ENCODE measurements around the gene TSPAN9. TPM values are rescaled to one million over a fixed set of nuclear protein-coding genes. Genes with fewer than 3 reads are reported as not detected.

Gene TSPAN9
- total and polyA plus RNA-seq, 4 donors, result 7.1 to 50.6 (median 35.5) TPM

DNA sequence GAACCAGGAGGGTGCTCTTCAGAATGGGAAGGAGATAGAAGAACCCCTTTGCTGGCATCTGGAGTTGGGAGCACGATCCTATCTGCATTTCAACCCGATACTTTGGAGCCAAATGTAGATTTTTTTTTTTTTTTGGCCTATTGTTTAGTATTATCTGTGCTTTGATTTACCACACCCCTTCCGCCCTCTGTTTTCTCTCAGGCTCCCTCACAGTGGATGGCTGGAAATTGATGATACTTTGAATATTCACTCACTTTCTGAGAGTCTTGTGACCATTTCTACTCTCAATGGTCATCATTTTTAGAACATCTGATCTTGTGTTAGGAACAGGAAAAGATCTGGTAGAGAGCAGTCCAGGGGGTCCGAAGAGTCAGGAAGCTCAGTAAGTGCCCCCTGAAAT, 9.0 kb downstream of the TSPAN9 start:
- Histone ChIP-seq H3K9me3 (ENCODE audit: control insufficient read depth, low read length) (no peaks in the 10 kb centered on the region), H3K36me3 (ENCODE audit: control insufficient read depth in 1 of 2, insufficient read depth in 2 of 2, low read length in 1 of 2) (no peaks in the 10 kb centered on the region), H3K4me1 (ENCODE audit: control insufficient read depth in 1 of 2, insufficient read depth in 2 of 2, low read length in 2 of 2) (no peaks in the 10 kb centered on the region), H3K27ac (ENCODE audit: low read depth in 1 of 2, low read length in 2 of 2) (no peak overlapping the region), H3K4me3 (ENCODE audit: low read length in 2 of 2) (no peak overlapping the region), H3K27me3 (ENCODE audit: control insufficient read depth in 1 of 2, insufficient read depth in 2 of 2, low read length in 1 of 2) (no peaks in the 10 kb centered on the region)
- intact Hi-C loops (cut with DNase I), result no loop called here
- WGBS, 2 donors, result 85 to 89% methylated on average over 4 of the region's 4 CpGs
- DNase-seq, result no peak
- ATAC-seq (ENCODE audit: low FRiP score), result no peak

DNA sequence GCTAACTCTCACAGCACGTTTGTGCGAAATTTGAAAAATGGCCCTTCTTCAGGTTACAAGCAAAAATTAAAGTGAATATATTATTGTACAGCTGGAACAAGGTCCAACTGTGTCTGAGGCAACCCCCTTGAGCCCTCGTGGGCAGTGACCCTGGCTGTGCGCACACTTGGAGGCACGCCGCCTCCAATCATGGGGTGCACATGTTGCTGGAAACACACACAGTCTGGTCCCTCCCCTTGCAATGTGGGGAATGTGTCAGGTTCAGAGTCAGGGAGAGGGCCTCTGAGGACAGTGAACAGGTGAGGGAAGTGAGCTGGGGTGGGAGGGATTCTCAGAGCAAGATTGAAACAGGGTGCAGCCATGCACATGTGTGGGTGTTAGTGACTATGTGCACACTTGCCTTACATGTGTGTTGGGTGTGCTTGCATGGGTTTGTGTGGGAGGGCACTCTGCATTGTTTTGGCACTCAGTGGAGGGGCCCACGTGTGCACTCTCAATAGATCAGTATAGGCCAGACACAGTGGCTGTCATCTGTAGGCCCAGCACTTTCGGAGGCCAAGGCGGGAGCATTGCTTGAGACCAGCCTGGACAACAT, 9.6 kb downstream of the TSPAN9 start:
- H3K27ac ChIP-seq (ENCODE audit: low read depth in 1 of 2, low read length in 2 of 2), result no peak overlapping the region
- ATAC-seq (ENCODE audit: low FRiP score) (no peak), DNase-seq (no peak)
- H3K27me3 ChIP-seq (ENCODE audit: control insufficient read depth in 1 of 2, insufficient read depth in 2 of 2, low read length in 1 of 2), result no peaks in the 10 kb centered on the region
- no peaks in the 10 kb centered on the region for H3K4me1 ChIP-seq (ENCODE audit: control insufficient read depth in 1 of 2, insufficient read depth in 2 of 2, low read length in 2 of 2)
- intact Hi-C loops (cut with DNase I), result no loop called here
- H3K4me3 ChIP-seq (ENCODE audit: low read length in 2 of 2), result no peak overlapping the region
- H3K36me3 ChIP-seq (ENCODE audit: control insufficient read depth in 1 of 2, insufficient read depth in 2 of 2, low read length in 1 of 2), result no peaks in the 10 kb centered on the region
- H3K9me3 ChIP-seq (ENCODE audit: control insufficient read depth, low read length), result no peaks in the 10 kb centered on the region
- 93 to 94% methylated on average over 9 of the region's 9 CpGs for WGBS, 2 donors

DNA sequence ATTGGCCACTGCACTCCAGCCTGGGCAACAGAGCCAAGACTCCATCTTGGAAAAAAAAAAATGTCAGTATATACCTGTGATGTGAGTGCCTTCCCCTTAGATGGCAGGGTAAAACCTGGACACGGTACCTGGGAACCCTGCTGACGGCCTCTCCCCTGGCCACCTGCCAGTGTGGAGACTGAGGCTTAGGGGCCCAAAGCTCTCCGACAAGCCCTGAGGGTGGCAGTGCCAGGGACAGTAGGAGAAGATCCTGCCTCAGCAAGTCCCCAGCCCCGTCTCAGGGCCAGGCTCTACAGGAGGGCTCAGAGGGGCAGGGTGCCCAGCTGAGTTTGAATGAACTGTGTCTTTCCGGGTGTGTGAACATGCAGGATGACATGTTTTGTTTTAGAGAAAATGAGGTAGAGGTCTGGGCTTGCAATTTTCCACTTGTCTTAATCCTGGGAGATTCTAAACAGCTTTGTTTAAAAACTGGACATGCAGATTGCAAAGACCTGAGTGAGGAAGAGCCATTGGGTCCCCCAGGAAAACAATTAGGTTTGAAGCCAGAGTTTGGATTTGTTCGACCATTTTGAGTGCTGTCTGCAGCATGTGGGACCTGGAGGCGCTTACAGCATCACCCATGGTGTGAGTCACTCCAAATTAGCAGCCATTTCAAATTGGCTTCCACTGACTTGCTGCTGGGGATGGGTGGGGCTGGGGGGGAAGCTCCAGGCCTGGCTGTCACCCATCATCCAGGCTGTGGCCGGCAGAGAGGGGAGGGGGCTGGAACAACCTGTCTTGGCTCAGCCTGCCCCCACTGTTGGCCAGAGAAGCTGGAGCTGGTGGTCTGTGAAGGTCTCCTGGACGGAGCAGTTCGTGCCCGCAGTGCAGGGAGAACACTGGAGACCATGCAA, 10.8 kb downstream of the TSPAN9 start:
- Histone ChIP-seq H3K36me3 (ENCODE audit: control insufficient read depth in 1 of 2, insufficient read depth in 2 of 2, low read length in 1 of 2) (no peaks in the 10 kb centered on the region), H3K4me1 (ENCODE audit: control insufficient read depth in 1 of 2, insufficient read depth in 2 of 2, low read length in 2 of 2) (no peaks in the 10 kb centered on the region), H3K4me3 (ENCODE audit: low read length in 2 of 2) (no peak overlapping the region), H3K9me3 (ENCODE audit: control insufficient read depth, low read length) (no peaks in the 10 kb centered on the region), H3K27ac (ENCODE audit: low read depth in 1 of 2, low read length in 2 of 2) (no peak overlapping the region), H3K27me3 (ENCODE audit: control insufficient read depth in 1 of 2, insufficient read depth in 2 of 2, low read length in 1 of 2) (no peaks in the 10 kb centered on the region)
- WGBS, 2 donors, result 71 to 82% methylated on average over 11 of the region's 11 CpGs
- intact Hi-C loops (cut with DNase I), result no loop called here
- no peak for DNase-seq
- ATAC-seq (ENCODE audit: low FRiP score), result no peak

DNA sequence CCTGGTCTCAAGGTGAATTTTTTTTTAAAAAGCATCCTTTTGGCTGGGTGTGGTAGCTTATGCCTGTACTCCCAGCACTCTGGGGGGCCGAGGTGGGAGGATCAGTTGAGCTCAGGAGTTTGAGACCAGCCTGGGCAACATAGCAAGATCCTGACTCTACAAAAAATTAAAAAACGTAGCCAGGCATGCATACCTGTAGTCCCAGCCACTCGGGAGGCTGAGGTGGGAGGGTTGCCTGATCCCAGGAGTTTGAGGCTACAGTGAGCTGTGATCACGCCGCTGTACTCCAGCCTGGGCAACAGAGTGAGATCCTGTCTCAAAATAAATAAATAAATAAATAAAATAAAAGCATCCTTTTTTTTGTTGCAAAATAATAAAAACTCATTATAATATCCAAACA, 12.4 kb downstream of the TSPAN9 start:
- no peaks in the 10 kb centered on the region for H3K4me1 ChIP-seq (ENCODE audit: control insufficient read depth in 1 of 2, insufficient read depth in 2 of 2, low read length in 2 of 2)
- intact Hi-C loops (cut with DNase I), result no loop called here
- DNase-seq (no peak), ATAC-seq (ENCODE audit: low FRiP score) (no peak)
- H3K27me3 ChIP-seq (ENCODE audit: control insufficient read depth in 1 of 2, insufficient read depth in 2 of 2, low read length in 1 of 2), result no peaks in the 10 kb centered on the region
- no peak overlapping the region for H3K4me3 ChIP-seq (ENCODE audit: low read length in 2 of 2)
- H3K9me3 ChIP-seq (ENCODE audit: control insufficient read depth, low read length), result no peaks in the 10 kb centered on the region
- no peak overlapping the region for H3K27ac ChIP-seq (ENCODE audit: low read depth in 1 of 2, low read length in 2 of 2)
- H3K36me3 ChIP-seq (ENCODE audit: control insufficient read depth in 1 of 2, insufficient read depth in 2 of 2, low read length in 1 of 2), result no peaks in the 10 kb centered on the region
- WGBS, 2 donors, result 97% methylated on average over 5 of the region's 5 CpGs

DNA sequence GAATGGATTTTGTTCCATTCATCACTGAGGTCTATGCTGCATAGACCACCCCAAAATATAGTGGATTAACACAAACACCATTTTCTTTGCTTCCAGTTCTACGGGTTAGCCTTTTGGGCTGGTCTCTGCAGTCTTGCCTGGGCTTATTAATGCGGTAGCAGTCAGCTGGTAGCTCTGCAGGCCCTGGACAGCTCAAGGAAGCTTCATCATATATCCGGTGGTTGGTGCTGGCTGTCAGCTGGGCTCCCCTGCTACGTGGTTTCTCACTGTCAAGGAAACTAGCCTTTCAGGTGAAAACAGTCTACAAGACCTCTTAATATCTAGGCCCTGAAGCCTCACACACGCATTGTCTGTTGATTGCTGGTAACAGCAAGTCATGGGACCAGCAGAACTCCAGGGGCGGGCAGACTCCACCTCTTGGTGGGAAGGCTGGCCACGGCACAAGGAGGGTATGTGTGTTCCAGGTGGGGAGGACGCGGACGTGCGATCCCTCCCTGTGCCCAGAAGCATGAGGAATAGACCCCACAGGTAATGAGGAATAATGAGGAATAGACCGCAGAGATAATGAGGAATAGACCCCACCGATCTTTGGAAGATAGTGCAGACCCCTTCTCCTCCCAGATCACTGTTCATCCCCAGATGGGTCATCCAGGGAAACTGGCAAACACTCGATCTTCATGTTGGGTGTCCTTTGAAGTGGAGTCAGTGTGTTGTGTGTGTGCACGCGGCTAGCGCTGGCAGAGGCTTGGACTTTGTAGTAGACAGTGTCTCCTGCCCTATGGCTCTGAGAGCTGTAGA, 13.3 kb downstream of the TSPAN9 start:
- Histone ChIP-seq H3K36me3 (ENCODE audit: control insufficient read depth in 1 of 2, insufficient read depth in 2 of 2, low read length in 1 of 2) (no peaks in the 10 kb centered on the region), H3K27me3 (ENCODE audit: control insufficient read depth in 1 of 2, insufficient read depth in 2 of 2, low read length in 1 of 2) (no peaks in the 10 kb centered on the region), H3K9me3 (ENCODE audit: control insufficient read depth, low read length) (no peaks in the 10 kb centered on the region), H3K4me3 (ENCODE audit: low read length in 2 of 2) (no peak overlapping the region), H3K27ac (ENCODE audit: low read depth in 1 of 2, low read length in 2 of 2) (no peak overlapping the region), H3K4me1 (ENCODE audit: control insufficient read depth in 1 of 2, insufficient read depth in 2 of 2, low read length in 2 of 2) (no peaks in the 10 kb centered on the region)
- WGBS, 2 donors, result 94 to 95% methylated on average over 17 of the region's 17 CpGs
- DNase-seq (no peak), ATAC-seq (ENCODE audit: low FRiP score) (no peak)
- intact Hi-C loops (cut with DNase I), result no loop called here

DNA sequence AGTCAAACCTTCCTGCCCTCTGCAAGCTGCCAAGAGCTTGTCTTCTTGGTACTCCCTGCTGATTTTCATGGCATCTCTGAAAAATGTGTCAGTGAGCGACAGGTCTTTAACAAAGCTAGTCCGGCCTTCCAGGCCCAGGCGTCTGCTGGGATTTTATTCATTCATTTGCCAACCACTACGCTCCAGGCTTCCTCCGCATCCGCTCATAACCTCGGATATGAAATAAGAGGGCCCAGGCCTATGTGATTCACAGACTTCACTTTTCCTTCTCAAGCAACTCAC, 13.8 kb downstream of the TSPAN9 start:
- H3K4me1 ChIP-seq (ENCODE audit: control insufficient read depth in 1 of 2, insufficient read depth in 2 of 2, low read length in 2 of 2), result no peaks in the 10 kb centered on the region
- intact Hi-C loops (cut with DNase I), result no loop called here

DNA sequence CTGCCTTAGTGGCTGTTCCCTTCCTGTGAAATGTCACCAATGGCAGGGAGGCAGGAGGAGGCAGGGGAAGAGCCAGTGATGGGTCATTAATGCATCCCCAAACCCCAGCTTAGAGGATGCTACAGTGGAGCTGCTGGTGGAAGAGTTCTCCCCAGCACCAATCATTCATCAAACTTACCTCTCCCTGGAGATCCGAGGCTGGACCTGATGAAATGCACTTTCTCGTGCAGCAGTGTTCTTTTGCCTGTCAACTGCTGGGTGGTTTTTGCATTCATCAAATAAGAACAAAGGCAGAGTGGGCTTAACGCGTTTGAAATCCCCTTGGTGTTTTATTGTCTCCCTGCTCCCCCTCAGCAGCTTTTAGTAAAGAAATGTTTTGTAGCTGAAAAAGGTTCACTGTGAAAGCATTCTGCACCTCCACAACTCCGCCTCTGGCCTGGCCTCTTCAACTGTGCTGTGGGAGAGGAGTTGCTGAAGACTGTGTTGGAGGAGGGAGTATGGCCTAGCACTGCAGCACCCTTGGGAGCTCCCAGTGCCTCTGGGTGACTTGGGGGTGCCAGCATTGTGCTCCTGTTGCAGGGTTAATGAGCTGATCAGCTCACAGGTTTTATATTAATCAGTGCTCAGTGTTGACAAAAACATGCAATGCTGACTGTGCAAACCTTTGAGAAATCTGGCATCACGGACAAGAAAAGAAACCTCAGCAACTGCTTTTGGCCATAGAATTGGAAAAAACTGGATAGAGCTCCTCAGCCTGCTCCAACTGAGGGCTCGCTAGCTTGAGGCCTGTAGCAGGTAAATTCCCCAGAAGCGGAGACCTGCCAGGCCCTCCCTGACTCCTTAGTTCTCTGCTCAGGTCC, 14.4 kb downstream of the TSPAN9 start:
- Histone ChIP-seq H3K4me3 (ENCODE audit: low read length in 2 of 2) (no peak overlapping the region), H3K36me3 (ENCODE audit: control insufficient read depth in 1 of 2, insufficient read depth in 2 of 2, low read length in 1 of 2) (no peaks in the 10 kb centered on the region), H3K27me3 (ENCODE audit: control insufficient read depth in 1 of 2, insufficient read depth in 2 of 2, low read length in 1 of 2) (no peaks in the 10 kb centered on the region), H3K4me1 (ENCODE audit: control insufficient read depth in 1 of 2, insufficient read depth in 2 of 2, low read length in 2 of 2) (no peaks in the 10 kb centered on the region), H3K27ac (ENCODE audit: low read depth in 1 of 2, low read length in 2 of 2) (no peak overlapping the region), H3K9me3 (ENCODE audit: control insufficient read depth, low read length) (no peaks in the 10 kb centered on the region)
- WGBS, 2 donors, result 59 to 63% methylated on average over 8 of the region's 8 CpGs
- no peak for DNase-seq
- no peak for ATAC-seq (ENCODE audit: low FRiP score)
- intact Hi-C loops (cut with DNase I), result no loop called here

More for the DNA sequence above, 13.8 kb downstream of the TSPAN9 start:
- H3K9me3 ChIP-seq (ENCODE audit: control insufficient read depth, low read length), result no peaks in the 10 kb centered on the region
- H3K4me3 ChIP-seq (ENCODE audit: low read length in 2 of 2), result no peak overlapping the region
- no peaks in the 10 kb centered on the region for H3K27me3 ChIP-seq (ENCODE audit: control insufficient read depth in 1 of 2, insufficient read depth in 2 of 2, low read length in 1 of 2)
- no peak for DNase-seq
- no peaks in the 10 kb centered on the region for H3K36me3 ChIP-seq (ENCODE audit: control insufficient read depth in 1 of 2, insufficient read depth in 2 of 2, low read length in 1 of 2)
- H3K27ac ChIP-seq (ENCODE audit: low read depth in 1 of 2, low read length in 2 of 2), result no peak overlapping the region
- no peak for ATAC-seq (ENCODE audit: low FRiP score)
- WGBS, 2 donors, result 87 to 91% methylated on average over 7 of the region's 7 CpGs

DNA sequence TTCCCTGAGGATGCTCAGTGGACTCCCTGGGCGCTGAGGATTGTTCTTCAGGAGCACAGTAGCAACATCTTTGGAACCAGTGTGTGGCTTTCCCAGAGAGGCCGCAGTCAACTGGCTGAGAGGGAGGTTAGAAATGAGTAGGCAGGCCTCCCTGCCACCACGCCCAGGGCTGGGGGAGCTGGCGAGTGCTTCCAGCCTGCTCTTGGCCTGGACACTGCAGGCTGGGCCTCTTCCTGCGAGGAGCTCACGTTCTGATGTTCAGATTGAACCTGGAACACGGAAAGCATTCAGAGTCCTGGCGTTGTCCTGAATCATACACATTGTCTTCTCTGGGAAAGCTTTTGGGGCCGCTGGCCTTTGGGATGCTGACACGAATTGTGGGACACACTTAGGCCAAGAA, 15.6 kb downstream of the TSPAN9 start:
- Histone ChIP-seq H3K4me3 (ENCODE audit: low read length in 2 of 2) (no peak overlapping the region), H3K27ac (ENCODE audit: low read depth in 1 of 2, low read length in 2 of 2) (no peak overlapping the region), H3K9me3 (ENCODE audit: control insufficient read depth, low read length) (no peaks in the 10 kb centered on the region), H3K36me3 (ENCODE audit: control insufficient read depth in 1 of 2, insufficient read depth in 2 of 2, low read length in 1 of 2) (no peaks in the 10 kb centered on the region), H3K4me1 (ENCODE audit: control insufficient read depth in 1 of 2, insufficient read depth in 2 of 2, low read length in 2 of 2) (no peaks in the 10 kb centered on the region), H3K27me3 (ENCODE audit: control insufficient read depth in 1 of 2, insufficient read depth in 2 of 2, low read length in 1 of 2) (no peaks in the 10 kb centered on the region)
- intact Hi-C loops (cut with DNase I), result no loop called here
- ATAC-seq (ENCODE audit: low FRiP score) (no peak), DNase-seq (no peak)
- WGBS, 2 donors, result 90 to 93% methylated on average over 10 of the region's 10 CpGs

All from aorta (tissue), 5 donors.